BLaER1 treated with 17β-estradiol and CSF1 and Interleukin-3, amounts not matched to agents 10 nM and 100 nM (cell line): Measurements from ENCODE around the gene DNAH14.

Source experiments
- H3K27ac ChIP-seq, 11 experiments: shearing (Covaris generic); formaldehyde crosslinking; 2 replicates each; pipeline ENCODE4 v1.8.1; 2022
- H3K27me3 ChIP-seq, 11 experiments: shearing (Covaris generic); formaldehyde crosslinking; 2 replicates each; pipeline ENCODE4 v1.8.1; 2022
- H3K36me3 ChIP-seq, 11 experiments: shearing (Covaris generic); formaldehyde crosslinking; 2 replicates each; pipeline ENCODE4 v1.8.1; 2022
- H3K4me1 ChIP-seq, 10 experiments: shearing (Covaris generic); formaldehyde crosslinking; 2 replicates each; pipeline ENCODE4 v1.8.1; 2022
- H3K4me2 ChIP-seq, 11 experiments: shearing (Covaris generic); formaldehyde crosslinking; 2 replicates each; pipeline ENCODE4 v1.8.1; 2022
- H3K4me3 ChIP-seq, 10 experiments: shearing (Covaris generic); formaldehyde crosslinking; 2 replicates each; pipeline ENCODE4 v1.8.1; 2022
- H3K9ac ChIP-seq, 11 experiments: shearing (Covaris generic); formaldehyde crosslinking; 2 replicates each; pipeline ENCODE4 v1.8.1; 2022
- H3K9me3 ChIP-seq, 11 experiments: shearing (Covaris generic); formaldehyde crosslinking; replicated peaks in 1 of 11; 2 replicates each; pipeline ENCODE4 v1.8.1; 2022
- H4K20me1 ChIP-seq, 11 experiments: shearing (Covaris generic); formaldehyde crosslinking; 2 replicates each; pipeline ENCODE4 v1.8.1; 2022
- Cebpa-rat ChIP-seq, 11 experiments: shearing (Covaris generic); IDR thresholded peaks; 2 replicates each; pipeline ENCODE4 v1.8.1; 2022

Gene DNAH14

GRCh38 chr1:225348400-225348799, 418.9 kb downstream of the DNAH14 start:
- Histone ChIP-seq H3K36me3 (no peaks in the 10 kb centered on the region), H3K27me3 (no peaks in the 10 kb centered on the region), H3K4me3 (no peak overlapping the region), H3K9ac (no peak overlapping the region), H4K20me1 (no peaks in the 10 kb centered on the region), H3K9me3 (peaks cover 0 to 19% (median 6%) of the 10 kb centered on the region in 11 experiments; a peak in 10 of 22 replicates), H3K4me1 (peaks cover 7 to 16% (median 8%) of the 10 kb centered on the region in 10 experiments; a peak in 19 of 20 replicates), H3K4me2 (no peak overlapping the region), H3K27ac (no peak overlapping the region)
- TF ChIP-seq Cebpa-rat (IDR thresholded peaks at IDR 0.05): no peak

- no peak for TF ChIP-seq Cebpa-rat (IDR thresholded peaks at IDR 0.05)
- H3K36me3 ChIP-seq: no peaks in the 10 kb centered on the region
- peaks cover 7 to 16% (median 8%) of the 10 kb centered on the region in 10 experiments; a peak in 19 of 20 replicates for H3K4me1 ChIP-seq
- no peak overlapping the region for H3K27ac ChIP-seq
- H3K4me2 ChIP-seq: no peak overlapping the region
- no peaks in the 10 kb centered on the region for H3K27me3 ChIP-seq
- no peak overlapping the region for H3K4me3 ChIP-seq
- H4K20me1 ChIP-seq: no peaks in the 10 kb centered on the region
- no peak overlapping the region for H3K9ac ChIP-seq
- H3K9me3 ChIP-seq: peaks cover 0 to 19% (median 6%) of the 10 kb centered on the region in 11 experiments; a peak in 10 of 22 replicates
Observed at GRCh38 chr1:225349826-225350225, 420.4 kb downstream of the DNAH14 start.

DNA sequence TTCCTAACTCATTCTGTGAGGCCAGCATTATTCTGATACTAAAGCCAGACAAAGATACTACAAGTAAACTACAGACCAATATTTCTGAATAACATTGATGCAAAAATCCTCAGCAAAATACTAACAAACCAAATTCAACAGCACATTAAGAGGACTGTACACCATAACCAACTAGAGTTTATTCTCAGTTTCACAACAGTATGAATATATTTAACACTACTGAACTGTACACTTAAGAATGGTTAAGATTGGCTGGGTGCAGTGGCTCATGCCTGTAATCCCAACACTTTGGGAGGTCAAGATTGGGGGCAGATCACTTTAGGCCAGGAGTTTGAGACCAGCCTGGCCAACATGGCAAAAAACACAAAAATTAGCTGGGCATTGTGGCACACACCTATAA, 421.4 kb downstream of the DNAH14 start:
- Histone ChIP-seq H3K27ac (no peak overlapping the region), H3K9me3 (peaks cover 0 to 19% (median 6%) of the 10 kb centered on the region in 11 experiments; a peak in 10 of 22 replicates), H3K4me3 (no peak overlapping the region), H3K9ac (no peak overlapping the region), H3K36me3 (no peaks in the 10 kb centered on the region), H3K4me2 (no peak overlapping the region), H4K20me1 (no peaks in the 10 kb centered on the region), H3K4me1 (peaks cover 7 to 16% (median 8%) of the 10 kb centered on the region in 10 experiments; a peak in 19 of 20 replicates), H3K27me3 (no peaks in the 10 kb centered on the region)
- no peak for TF ChIP-seq Cebpa-rat (IDR thresholded peaks at IDR 0.05)

GRCh38 chr1:225354906-225355305, 425.4 kb downstream of the DNAH14 start:
- no peaks in the 10 kb centered on the region for H3K36me3 ChIP-seq
- H3K27me3 ChIP-seq: no peaks in the 10 kb centered on the region
- H3K9me3 ChIP-seq: no peaks in the 10 kb centered on the region
- no peak overlapping the region for H3K4me3 ChIP-seq
- H3K4me1 ChIP-seq: peaks cover 0 to 9% (median 0%) of the 10 kb centered on the region in 10 experiments; a peak in 5 of 20 replicates
- H3K9ac ChIP-seq: no peak overlapping the region
- H4K20me1 ChIP-seq: no peaks in the 10 kb centered on the region
- H3K27ac ChIP-seq: no peak overlapping the region
- no peak for TF ChIP-seq Cebpa-rat (IDR thresholded peaks at IDR 0.05)
- H3K4me2 ChIP-seq: no peak overlapping the region

- no peak overlapping the region for H3K4me3 ChIP-seq
- no peaks in the 10 kb centered on the region for H4K20me1 ChIP-seq
- TF ChIP-seq Cebpa-rat (IDR thresholded peaks at IDR 0.05): no peak
- no peaks in the 10 kb centered on the region for H3K36me3 ChIP-seq
- no peak overlapping the region for H3K27ac ChIP-seq
- H3K9ac ChIP-seq: no peak overlapping the region
- H3K4me2 ChIP-seq: no peak overlapping the region
- H3K4me1 ChIP-seq: peaks cover 0 to 9% (median 6%) of the 10 kb centered on the region in 10 experiments; a peak in 10 of 20 replicates
- H3K9me3 ChIP-seq: no peaks in the 10 kb centered on the region
- H3K27me3 ChIP-seq: no peaks in the 10 kb centered on the region
Observed at GRCh38 chr1:225355863-225356262, 426.4 kb downstream of the DNAH14 start.

DNA sequence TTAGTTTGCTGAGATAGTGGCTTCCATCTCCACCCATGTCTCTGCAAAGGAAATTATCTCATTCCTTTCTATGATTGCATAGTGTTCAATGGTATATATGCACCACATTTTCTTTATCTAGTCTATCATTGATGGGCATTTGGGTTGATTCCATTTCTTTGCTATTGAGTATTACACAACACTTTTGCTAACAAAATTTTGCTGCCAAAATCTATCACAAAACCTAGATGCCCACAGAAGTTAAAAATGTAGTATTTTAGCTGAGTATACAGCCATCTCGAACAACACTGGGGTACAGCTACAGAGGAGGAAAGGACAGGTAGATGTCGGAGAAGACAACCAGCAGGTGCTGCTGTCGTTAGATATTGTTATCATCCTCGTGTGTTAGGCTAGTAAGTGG, 430.6 kb downstream of the DNAH14 start:
- H3K9ac ChIP-seq: no peak overlapping the region
- TF ChIP-seq Cebpa-rat (IDR thresholded peaks at IDR 0.05): no peak
- peak overlapping the region in 1 of 11 experiments; percentile 32; a peak in 2 of 22 replicates for H3K4me2 ChIP-seq
- no peaks in the 10 kb centered on the region for H3K9me3 ChIP-seq
- H3K4me3 ChIP-seq: no peak overlapping the region
- H3K4me1 ChIP-seq: peaks cover 0 to 10% (median 3%) of the 10 kb centered on the region in 10 experiments; a peak in 6 of 20 replicates
- H3K36me3 ChIP-seq: no peaks in the 10 kb centered on the region
- no peaks in the 10 kb centered on the region for H4K20me1 ChIP-seq
- no peak overlapping the region for H3K27ac ChIP-seq
- no peaks in the 10 kb centered on the region for H3K27me3 ChIP-seq

DNA sequence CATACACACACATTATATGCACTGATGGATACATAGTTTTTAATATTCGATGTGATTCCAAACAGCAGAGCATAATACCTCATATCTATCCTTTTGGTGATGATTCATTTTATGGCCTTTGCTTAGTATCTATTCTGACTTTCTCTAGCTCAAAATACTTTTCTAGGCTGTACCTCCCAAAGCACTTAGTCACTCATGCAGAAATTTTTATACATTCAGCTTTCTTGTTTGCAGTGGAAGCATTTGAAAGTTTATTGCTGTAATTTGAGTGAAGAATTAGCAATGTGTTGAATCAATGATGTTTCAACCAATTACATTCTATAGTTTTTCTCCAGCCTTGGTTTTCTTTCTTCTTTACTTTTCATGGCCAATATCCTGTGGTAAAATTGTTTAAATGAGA, 431.7 kb downstream of the DNAH14 start:
- Histone ChIP-seq H4K20me1 (no peaks in the 10 kb centered on the region), H3K4me2 (peak overlapping the region in 2 of 11 experiments; percentile 3 to 9; a peak in 1 of 22 replicates), H3K27me3 (no peaks in the 10 kb centered on the region), H3K36me3 (no peaks in the 10 kb centered on the region), H3K4me1 (peaks cover 0 to 10% (median 3%) of the 10 kb centered on the region in 10 experiments; a peak in 6 of 20 replicates), H3K4me3 (no peak overlapping the region), H3K27ac (no peak overlapping the region), H3K9ac (no peak overlapping the region), H3K9me3 (no peaks in the 10 kb centered on the region)
- TF ChIP-seq Cebpa-rat (IDR thresholded peaks at IDR 0.05): no peak

GRCh38 chr1:225362805-225363204, 433.3 kb downstream of the DNAH14 start:
- Histone ChIP-seq H3K4me3 (no peak overlapping the region), H3K4me1 (peaks cover 0 to 10% (median 3%) of the 10 kb centered on the region in 10 experiments; a peak in 6 of 20 replicates), H3K27me3 (no peaks in the 10 kb centered on the region), H3K9ac (no peak overlapping the region), H4K20me1 (no peaks in the 10 kb centered on the region), H3K36me3 (no peaks in the 10 kb centered on the region), H3K9me3 (no peaks in the 10 kb centered on the region), H3K27ac (no peak overlapping the region), H3K4me2 (no peak overlapping the region)
- no peak for TF ChIP-seq Cebpa-rat (IDR thresholded peaks at IDR 0.05)

GRCh38 chr1:225364439-225364838, 435.0 kb downstream of the DNAH14 start:
- Histone ChIP-seq H3K36me3 (no peaks in the 10 kb centered on the region), H3K27me3 (no peaks in the 10 kb centered on the region), H3K9me3 (no peaks in the 10 kb centered on the region), H3K4me3 (no peak overlapping the region), H3K27ac (no peak overlapping the region), H3K4me1 (peaks cover 0 to 10% (median 3%) of the 10 kb centered on the region in 10 experiments; a peak in 6 of 20 replicates), H4K20me1 (no peaks in the 10 kb centered on the region), H3K4me2 (no peak overlapping the region), H3K9ac (no peak overlapping the region)
- peak in 4 of 11 experiments; percentile 41 to 91 (median 68); a peak in 7 of 22 replicates for TF ChIP-seq Cebpa-rat (IDR thresholded peaks at IDR 0.05)

DNA sequence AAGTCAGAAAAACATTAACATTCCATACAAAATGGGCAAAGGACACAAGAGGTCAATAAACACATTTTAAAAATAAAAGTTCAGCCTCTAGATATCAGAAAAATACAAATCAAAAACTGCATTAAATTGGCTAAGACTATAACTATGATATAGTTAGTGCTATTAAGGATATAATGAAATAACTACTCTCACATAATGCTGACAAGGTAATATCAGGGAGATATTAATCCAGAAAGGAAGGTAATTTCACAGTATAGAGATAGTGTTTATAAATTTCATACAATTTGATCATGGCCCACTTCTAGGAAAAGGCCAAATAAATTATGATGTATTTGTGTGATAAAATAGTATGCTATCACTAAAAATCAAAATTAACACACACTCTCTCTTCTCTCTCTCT, 436.5 kb downstream of the DNAH14 start:
- no peaks in the 10 kb centered on the region for H3K9me3 ChIP-seq
- H4K20me1 ChIP-seq: no peaks in the 10 kb centered on the region
- H3K36me3 ChIP-seq: no peaks in the 10 kb centered on the region
- H3K4me1 ChIP-seq: peaks cover 0 to 3% (median 0%) of the 10 kb centered on the region in 10 experiments; a peak in 4 of 20 replicates
- no peak overlapping the region for H3K9ac ChIP-seq
- H3K4me2 ChIP-seq: no peak overlapping the region
- H3K27ac ChIP-seq: no peak overlapping the region
- no peaks in the 10 kb centered on the region for H3K27me3 ChIP-seq
- H3K4me3 ChIP-seq: no peak overlapping the region
- TF ChIP-seq Cebpa-rat (IDR thresholded peaks at IDR 0.05): no peak
